Central memory CD8-positive, alpha-beta T cell (primary cell): Measurements from ENCODE around the gene SMARCE1.

ENCODE experiments used
- ATAC-seq: fragments of 150-1000 bp; cut with Tn5 transposase; replicated peaks from 2 replicates; pipeline ENCODE4 v1.10.0; 2022; ENCODE audit warnings: mild to moderate bottlenecking, moderate FRiP score, moderate number of reproducible peaks; ENCODE audit not compliant: poor library complexity, severe bottlenecking; ENCODE audit errors: extremely low read depth
- DNase-seq, 2 donors: peaks; one replicate each; pipeline ENCODE4 v3.0.0; 2021; ENCODE audit warnings: low spot score in 2 of 2
- H3K27ac Mint-ChIP-seq: one replicate; pipeline ENCODE4 v1.8.0; 2022; ENCODE audit warnings: low read depth, mild to moderate bottlenecking, moderate library complexity, mixed read lengths
- H3K27me3 Mint-ChIP-seq: one replicate; pipeline ENCODE4 v1.8.0; 2022; ENCODE audit warnings: mixed read lengths
- H3K36me3 Mint-ChIP-seq: one replicate; pipeline ENCODE4 v1.8.0; 2022; ENCODE audit warnings: mild to moderate bottlenecking, moderate library complexity, mixed read lengths; ENCODE audit not compliant: insufficient read depth
- H3K4me1 Mint-ChIP-seq: one replicate; pipeline ENCODE4 v1.8.0; 2022; ENCODE audit warnings: mixed read lengths
- H3K4me3 Mint-ChIP-seq: one replicate; pipeline ENCODE4 v1.8.0; 2022; ENCODE audit warnings: mild to moderate bottlenecking, moderate library complexity, mixed read lengths
- H3K9me3 Mint-ChIP-seq: one replicate; pipeline ENCODE4 v1.8.0; 2022; ENCODE audit warnings: mixed read lengths

Gene SMARCE1

GRCh38 chr17:40666331-40666730 is 18.7 kb upstream of the SMARCE1 start:
- Mint-ChIP-seq H3K36me3 (no peaks in the 10 kb centered on the region), H3K9me3 (no peaks in the 10 kb centered on the region), H3K4me3 (no peak overlapping the region), H3K4me1 (no peaks in the 10 kb centered on the region), H3K27me3 (peaks cover 41% of the 10 kb centered on the region), H3K27ac (no peak overlapping the region)
- ATAC-seq (no peak), DNase-seq (no peak)

DNA sequence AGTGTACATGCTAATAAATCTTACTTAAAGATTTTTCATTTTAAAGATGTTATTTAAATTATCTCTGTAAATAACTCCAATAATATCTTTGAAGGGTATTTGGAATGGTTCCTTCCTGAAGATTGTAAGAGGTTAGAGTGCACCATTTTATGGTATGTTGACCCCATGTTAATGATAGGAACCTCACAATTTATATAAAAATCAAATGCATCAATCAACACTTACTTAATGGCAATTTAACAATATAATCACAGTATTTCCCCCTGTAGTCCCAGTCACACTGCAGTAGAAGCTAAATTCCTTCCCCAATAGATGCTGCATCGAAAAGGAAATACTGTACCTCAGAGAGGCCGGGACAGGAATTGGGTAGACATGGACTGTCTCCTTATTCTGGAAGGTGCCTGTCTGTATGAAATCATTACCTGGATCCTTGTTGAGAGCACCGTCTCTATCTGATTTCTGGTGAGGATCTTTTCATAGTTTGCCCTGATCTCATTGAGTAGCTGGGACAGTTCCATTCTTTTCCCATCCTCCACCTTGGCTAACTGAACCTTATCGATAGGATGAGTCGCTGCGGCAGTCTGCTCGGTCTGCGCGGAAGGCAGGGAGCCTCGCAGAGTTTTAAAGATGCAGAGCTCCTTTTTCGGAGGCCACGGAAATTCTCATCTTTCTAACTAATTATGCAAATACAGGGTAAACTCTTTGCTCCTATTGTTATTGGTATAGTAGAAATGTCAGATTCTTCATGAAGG is 17.1 kb upstream of the SMARCE1 start, which contains the start of gene KRT222:
Gene KRT222 (minus strand): TSS at position 596 of the 752 bp plus-strand sequence. CDS start 78 bp downstream, at position 518.
- Mint-ChIP-seq H3K9me3 (no peaks in the 10 kb centered on the region), H3K4me3 (no peak within 1 kb of the TSS), H3K36me3 (no peaks in the 10 kb centered on the region), H3K27ac (no peak within 1 kb of the TSS), H3K4me1 (no peaks in the 10 kb centered on the region), H3K27me3 (peaks cover 42% of the 10 kb centered on the region)
- no peak for ATAC-seq
- DNase-seq = no peak

- Mint-ChIP-seq H3K9me3 (no peaks in the 10 kb centered on the region), H3K4me1 (no peaks in the 10 kb centered on the region), H3K36me3 (no peaks in the 10 kb centered on the region), H3K27ac (no peak overlapping the region), H3K4me3 (no peak overlapping the region), H3K27me3 (peaks cover 53% of the 10 kb centered on the region)
- ATAC-seq (no peak), DNase-seq (no peak)
Observed at GRCh38 chr17:40663252-40663651, 15.6 kb upstream of the SMARCE1 start.

- Mint-ChIP-seq H3K27ac (no peak overlapping the region), H3K27me3 (peaks cover 38% of the 10 kb centered on the region), H3K4me1 (no peaks in the 10 kb centered on the region), H3K4me3 (no peak overlapping the region), H3K9me3 (no peaks in the 10 kb centered on the region), H3K36me3 (no peaks in the 10 kb centered on the region)
- ATAC-seq (no peak), DNase-seq (no peak)
Observed at GRCh38 chr17:40659911-40660310, 12.3 kb upstream of the SMARCE1 start.

- Mint-ChIP-seq H3K4me3 (no peak overlapping the region), H3K27me3 (peaks cover 31% of the 10 kb centered on the region), H3K36me3 (no peaks in the 10 kb centered on the region), H3K27ac (no peak overlapping the region), H3K4me1 (no peaks in the 10 kb centered on the region), H3K9me3 (no peaks in the 10 kb centered on the region)
- ATAC-seq (no peak), DNase-seq (no peak)
Observed at GRCh38 chr17:40658396-40658795, 10.8 kb upstream of the SMARCE1 start.

DNA sequence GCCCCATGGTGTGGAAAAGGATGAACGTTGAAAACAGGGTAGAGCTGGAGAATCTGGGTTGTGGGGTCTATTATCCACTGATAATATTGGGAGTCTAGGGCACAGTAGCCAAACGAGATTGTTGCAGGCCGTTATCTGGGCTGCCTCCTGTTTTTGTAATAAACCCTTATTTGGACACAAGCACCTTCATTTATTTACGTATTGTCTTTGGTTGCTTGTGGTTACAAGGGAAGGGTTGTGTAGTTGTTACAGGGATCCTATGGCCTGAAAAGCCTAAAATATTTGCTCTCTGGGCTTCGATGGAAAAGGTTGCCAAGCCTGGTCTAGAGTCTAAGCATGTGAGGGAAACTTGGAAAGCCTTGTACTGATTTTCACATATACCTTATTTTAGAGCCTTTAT is 4.3 kb upstream of the SMARCE1 start:
- ATAC-seq = no peak
- Mint-ChIP-seq H3K27me3 (no peaks in the 10 kb centered on the region), H3K36me3 (peaks cover 18% of the 10 kb centered on the region), H3K4me3 (no peak overlapping the region), H3K27ac (no peak overlapping the region), H3K9me3 (no peaks in the 10 kb centered on the region), H3K4me1 (peaks cover 14% of the 10 kb centered on the region)
- DNase-seq = no peak

GRCh38 chr17:40648384-40648968 is 858 bp upstream of the SMARCE1 start:
- no peaks in the 10 kb centered on the region for H3K27me3 Mint-ChIP-seq
- no peaks in the 10 kb centered on the region for H3K9me3 Mint-ChIP-seq
- peaks cover 32% of the 10 kb centered on the region for H3K36me3 Mint-ChIP-seq
- H3K27ac Mint-ChIP-seq = peak overlapping the region; percentile 100
- DNase-seq (no peak), ATAC-seq (no peak)
- peaks cover 34% of the 10 kb centered on the region for H3K4me1 Mint-ChIP-seq
- peak overlapping the region; percentile 97 for H3K4me3 Mint-ChIP-seq

DNA sequence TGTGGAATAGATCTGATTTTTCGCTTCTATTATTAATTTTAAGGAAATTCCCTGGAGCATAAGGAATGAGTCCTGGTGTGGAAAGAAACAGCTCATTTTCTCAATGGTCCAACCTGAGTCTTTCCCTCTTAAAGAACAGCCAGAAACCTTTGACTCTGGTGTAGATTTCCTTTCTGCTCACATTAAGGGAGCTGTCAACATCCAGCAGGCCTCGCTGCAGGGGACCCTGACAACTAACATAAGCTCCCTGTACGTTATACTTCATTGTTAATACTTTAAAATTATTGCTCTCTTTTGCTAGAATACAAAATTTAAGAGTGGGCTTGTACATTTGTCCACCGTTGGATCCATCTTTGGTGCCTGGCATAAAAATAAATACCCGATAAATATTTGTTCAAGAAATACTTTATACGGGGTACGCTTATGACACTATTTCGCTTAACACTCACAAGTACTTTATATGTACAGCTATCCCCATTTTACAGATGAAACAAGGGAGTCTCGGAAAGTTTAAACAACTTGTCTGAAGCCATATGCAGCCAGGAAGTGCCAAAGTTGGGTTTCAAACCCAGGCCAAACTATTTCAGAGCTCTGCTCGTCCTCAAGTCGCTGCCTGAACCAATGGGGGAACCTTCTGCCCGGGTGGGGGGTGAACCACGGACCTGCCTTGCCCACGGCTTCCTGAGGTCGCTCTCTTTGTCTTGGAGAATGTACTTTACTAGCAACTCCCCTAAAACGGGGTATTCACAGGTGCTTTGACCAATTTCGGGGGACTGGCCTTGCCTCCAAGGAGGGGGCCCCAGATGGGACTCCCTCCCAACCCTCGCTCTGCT is 611 bp downstream of the SMARCE1 start:
- ATAC-seq (peak; percentile 60), DNase-seq (peak in 1 of 2 donors; percentile 53)
- no peaks in the 10 kb centered on the region for H3K27me3 Mint-ChIP-seq
- peaks cover 46% of the 10 kb centered on the region for H3K36me3 Mint-ChIP-seq
- peak overlapping the region; percentile 97 for H3K4me3 Mint-ChIP-seq
- no peaks in the 10 kb centered on the region for H3K9me3 Mint-ChIP-seq
- peak overlapping the region; percentile 100 for H3K27ac Mint-ChIP-seq
- peaks cover 45% of the 10 kb centered on the region for H3K4me1 Mint-ChIP-seq

DNA sequence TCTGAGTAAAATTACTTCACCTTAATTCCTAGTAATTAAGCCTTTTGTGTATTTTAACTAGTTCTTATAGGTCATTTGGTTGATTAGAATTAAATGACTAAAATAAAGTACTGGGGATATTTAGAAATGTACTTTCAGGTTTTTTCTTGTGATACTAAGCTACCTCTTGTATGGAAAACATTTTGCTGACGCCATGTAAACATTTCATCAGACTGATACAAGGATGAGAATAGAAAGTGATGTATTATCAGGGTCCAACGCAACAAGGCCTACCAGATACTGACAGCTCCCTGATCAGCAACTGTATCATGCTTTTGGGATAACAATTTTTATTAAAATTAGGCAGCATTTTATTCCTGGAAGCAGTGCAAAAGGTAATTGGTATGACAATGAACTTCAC is 1.7 kb downstream of the SMARCE1 start:
- DNase-seq (no peak), ATAC-seq (no peak)
- Mint-ChIP-seq H3K4me1 (peaks cover 49% of the 10 kb centered on the region), H3K4me3 (peak overlapping the region; percentile 34), H3K36me3 (peaks cover 53% of the 10 kb centered on the region), H3K9me3 (no peaks in the 10 kb centered on the region), H3K27me3 (no peaks in the 10 kb centered on the region), H3K27ac (peak overlapping the region; percentile 85)

DNA sequence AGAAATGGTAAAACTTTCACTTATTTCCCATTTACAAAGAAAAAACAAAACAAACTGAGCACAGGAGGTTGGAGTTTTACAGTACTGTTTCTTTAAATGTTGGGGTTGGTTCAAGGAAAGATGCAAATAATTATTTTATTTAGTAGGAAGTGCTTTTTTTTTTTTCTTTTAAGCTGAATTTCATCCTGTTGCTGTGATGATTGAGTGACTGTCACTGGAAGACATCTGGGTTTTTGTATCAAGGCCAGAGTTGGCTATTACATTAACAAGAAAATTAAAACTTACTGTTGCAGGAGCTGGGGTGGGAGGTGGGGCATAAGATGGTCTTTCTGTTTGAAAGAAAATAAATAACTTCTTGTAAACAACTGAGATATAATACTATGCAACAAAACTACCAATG is 2.3 kb downstream of the SMARCE1 start:
- no peak for DNase-seq
- Mint-ChIP-seq H3K4me3 (peak overlapping the region; percentile 49), H3K36me3 (peaks cover 59% of the 10 kb centered on the region), H3K27me3 (no peaks in the 10 kb centered on the region), H3K9me3 (no peaks in the 10 kb centered on the region), H3K4me1 (peaks cover 56% of the 10 kb centered on the region), H3K27ac (peak overlapping the region; percentile 85)
- no peak for ATAC-seq

- Mint-ChIP-seq H3K27ac (peak overlapping the region; percentile 84), H3K27me3 (no peaks in the 10 kb centered on the region), H3K4me3 (peak overlapping the region; percentile 40), H3K9me3 (no peaks in the 10 kb centered on the region), H3K36me3 (peaks cover 74% of the 10 kb centered on the region), H3K4me1 (peaks cover 50% of the 10 kb centered on the region)
- DNase-seq (no peak), ATAC-seq (no peak)
Observed at GRCh38 chr17:40637931-40638330, 9.7 kb downstream of the SMARCE1 start.

GRCh38 chr17:40633871-40634270 is 13.7 kb downstream of the SMARCE1 start:
- Mint-ChIP-seq H3K4me1 (peaks cover 22% of the 10 kb centered on the region), H3K4me3 (no peak overlapping the region), H3K9me3 (no peaks in the 10 kb centered on the region), H3K27ac (no peak overlapping the region), H3K36me3 (peaks cover 72% of the 10 kb centered on the region), H3K27me3 (no peaks in the 10 kb centered on the region)
- ATAC-seq = no peak
- DNase-seq = no peak
